GM23338 (cell line): ENCODE data around the gene RAPGEF4. TPM values are rescaled to one million over a fixed set of nuclear protein-coding genes. Genes with fewer than 3 reads are reported as not detected.

Source experiments
- ATAC-seq: fragments of 200-7000 bp; cut with Tn5 transposase; 3 replicates; pipeline ENCODE4 v1.9.1; 2020
- DNase-seq: peaks from one replicate; pipeline ENCODE4 v3.0.0-alpha.2; 2015; ENCODE audit warnings: low spot score
- H2AFZ ChIP-seq: fragments of 200-600 bp; sonication (generic); 2 replicates; pipeline ENCODE4 v1.8.0; 2016; ENCODE audit warnings: antibody characterized with exemption, mild to moderate bottlenecking, moderate library complexity
- H3F3A ChIP-seq: fragments of 200-600 bp; sonication (generic); replicated peaks from 2 replicates; pipeline ENCODE4 v1.8.0; 2017; ENCODE audit warnings: antibody characterized with exemption, mixed run types, low read depth
- H3K27ac ChIP-seq: fragments of 200-600 bp; sonication (generic); 2 replicates; pipeline ENCODE4 v1.6.1; 2016; ENCODE audit warnings: low read depth
- H3K27me3 ChIP-seq: fragments of 200-600 bp; sonication (generic); 2 replicates; pipeline ENCODE4 v1.8.0; 2016; ENCODE audit warnings: mild to moderate bottlenecking, mixed run types, moderate library complexity; ENCODE audit not compliant: insufficient read depth
- H3K36me3 ChIP-seq: fragments of 200-600 bp; sonication (generic); 2 replicates; pipeline ENCODE4 v1.8.0; 2016; ENCODE audit warnings: mild to moderate bottlenecking; ENCODE audit not compliant: insufficient read depth
- H3K4me1 ChIP-seq: fragments of 200-600 bp; sonication (generic); 2 replicates; pipeline ENCODE4 v1.8.0; 2016; ENCODE audit warnings: mild to moderate bottlenecking, moderate library complexity; ENCODE audit not compliant: insufficient read depth
- H3K4me2 ChIP-seq: fragments of 200-600 bp; sonication (generic); 2 replicates; pipeline ENCODE4 v1.7.1; 2017; ENCODE audit warnings: mixed run types
- H3K4me3 ChIP-seq: fragments of 200-600 bp; sonication (generic); 2 replicates; pipeline ENCODE4 v1.6.1; 2016; ENCODE audit warnings: mixed run types
- H3K79me2 ChIP-seq: fragments of 200-600 bp; sonication (generic); replicated peaks from 2 replicates; pipeline ENCODE4 v1.8.0; 2017; ENCODE audit warnings: mild to moderate bottlenecking; ENCODE audit not compliant: insufficient read depth
- H3K9me2 ChIP-seq: fragments of 200-600 bp; sonication (generic); 2 replicates; pipeline ENCODE4 v1.8.0; 2017; ENCODE audit not compliant: insufficient read depth
- H4K20me1 ChIP-seq: fragments of 200-600 bp; sonication (generic); replicated peaks from 2 replicates; pipeline ENCODE4 v1.8.0; 2017; ENCODE audit warnings: mild to moderate bottlenecking; ENCODE audit not compliant: insufficient read depth
- H3K27ac Mint-ChIP-seq: 2 replicates; pipeline ENCODE4 v1.8.0; 2020; ENCODE audit warnings: inconsistent platforms, mild to moderate bottlenecking, moderate library complexity, mixed read lengths
- H3K27me3 Mint-ChIP-seq: 3 replicates; pipeline ENCODE4 v1.8.0; 2022; ENCODE audit warnings: low read depth, mild to moderate bottlenecking, moderate library complexity, mixed read lengths, inconsistent platforms; ENCODE audit not compliant: insufficient read depth, poor library complexity
- H3K36me3 Mint-ChIP-seq: 3 replicates; pipeline ENCODE4 v1.8.0; 2021; ENCODE audit warnings: low read depth, mild to moderate bottlenecking, inconsistent platforms, moderate library complexity, mixed read lengths
- H3K4me1 Mint-ChIP-seq: 3 replicates; pipeline ENCODE4 v1.8.0; 2020; ENCODE audit warnings: mild to moderate bottlenecking, inconsistent platforms, mixed read lengths
- H3K4me3 Mint-ChIP-seq: 3 replicates; pipeline ENCODE4 v1.8.0; 2021; ENCODE audit warnings: moderate library complexity, mild to moderate bottlenecking, inconsistent platforms, mixed read lengths
- H3K9me3 Mint-ChIP-seq: 3 replicates; pipeline ENCODE4 v1.8.0; 2020; ENCODE audit warnings: moderate library complexity, mild to moderate bottlenecking, inconsistent platforms, mixed read lengths
- CREB1 ChIP-seq: fragments of 250-450 bp; sonication (Bioruptor Pico); IDR thresholded peaks from 2 replicates; pipeline ENCODE4 v1.5.0; 2020; ENCODE audit warnings: low read depth, mild to moderate bottlenecking, moderate library complexity
- CTCF ChIP-seq, 2 experiments: fragments of 200-600 bp in 1 of 2; sonication (generic) in 1 of 2; conservative IDR thresholded peaks; 2 replicates each; pipeline versions ENCODE4 v1.5.1 to v1.6.1; 2016 to 2017; ENCODE audit warnings: antibody characterized with exemption in 2 of 2, low read depth in 2 of 2, mild to moderate bottlenecking in 2 of 2, moderate library complexity in 1 of 2
- ETS1 ChIP-seq: IDR thresholded peaks from 2 replicates; pipeline ENCODE4 v1.6.1; 2016; ENCODE audit warnings: antibody characterized with exemption
- EZH2 ChIP-seq: fragments of 200-600 bp; sonication (generic); IDR thresholded peaks from one replicate; pipeline ENCODE4 v1.8.0; 2017; ENCODE audit warnings: antibody characterized with exemption, mild to moderate bottlenecking, low read depth; ENCODE audit not compliant: unreplicated experiment
- EZH2phosphoT487 ChIP-seq: fragments of 200-600 bp; sonication (generic); IDR thresholded peaks from one replicate; pipeline ENCODE4 v1.8.1; 2018; ENCODE audit warnings: antibody characterized with exemption; ENCODE audit not compliant: unreplicated experiment
- JUNB ChIP-seq: IDR thresholded peaks from one replicate; pipeline ENCODE4 v1.6.1; 2016; ENCODE audit warnings: antibody characterized with exemption; ENCODE audit not compliant: unreplicated experiment
- NANOG ChIP-seq: IDR thresholded peaks from 2 replicates; pipeline ENCODE4 v1.6.1; 2016; ENCODE audit warnings: antibody characterized with exemption, borderline replicate concordance
- POLR2AphosphoS5 ChIP-seq: IDR thresholded peaks from 2 replicates; pipeline ENCODE4 v1.6.1; 2016; ENCODE audit warnings: antibody characterized with exemption, low read depth
- REST ChIP-seq: IDR thresholded peaks from one replicate; pipeline ENCODE4 v1.6.1; 2018; ENCODE audit warnings: antibody characterized with exemption; ENCODE audit not compliant: unreplicated experiment
- STAT1 ChIP-seq: IDR thresholded peaks from one replicate; pipeline ENCODE4 v1.6.1; 2016; ENCODE audit warnings: antibody characterized with exemption; ENCODE audit not compliant: unreplicated experiment
- ZNF114 ChIP-seq: fragments of 250-450 bp; sonication (Bioruptor Pico); IDR thresholded peaks from 2 replicates; pipeline ENCODE4 v1.5.0; 2020; ENCODE audit warnings: mild to moderate bottlenecking, moderate library complexity
- ZNF331 ChIP-seq: fragments of 250-450 bp; sonication (Bioruptor Pico); IDR thresholded peaks from 2 replicates; pipeline ENCODE4 v1.5.0; 2020; ENCODE audit warnings: low read depth, mild to moderate bottlenecking, moderate library complexity
- ZNF462 ChIP-seq: fragments of 250-450 bp; sonication (Bioruptor Pico); IDR thresholded peaks from 2 replicates; pipeline ENCODE4 v1.5.0; 2020; ENCODE audit warnings: mild to moderate bottlenecking, moderate library complexity
- polyA plus RNA-seq: library from polyadenylated mRNA; unstranded; fragments of >200 nt; fragmentation: Nextera tagmentation; extraction: Ambion mirVana; gene quantifications from 2 replicates; pipeline ENCODE4 v1.2.1, GENCODE V29; 2016
- total RNA-seq: library from RNA; depleted of rRNA; stranded (reverse); fragments of >200 nt; shearing (Covaris generic); gene quantifications from 2 replicates; pipeline ENCODE4 v1.2.3, GENCODE V29; 2014

RAPGEF4 gene
- total and polyA plus RNA-seq, 2 experiments from 2014 or later = 1.7 to 4.7 TPM

GRCh38 chr2:172924097-172924660 lies 188.5 kb downstream of the RAPGEF4 start:
- Mint-ChIP-seq H3K4me3 (no peak overlapping the region), H3K36me3 (no peaks in the 10 kb centered on the region), H3K9me3 (no peaks in the 10 kb centered on the region), H3K27me3 (no peaks in the 10 kb centered on the region), H3K4me1 (peaks cover 2% of the 10 kb centered on the region; the same call in 1 of the 3 replicates), H3K27ac (no peak overlapping the region)
- H3K4me3 ChIP-seq = no peak overlapping the region
- H3K36me3 ChIP-seq = no peaks in the 10 kb centered on the region
- H4K20me1 ChIP-seq = no peaks in the 10 kb centered on the region
- no peaks in the 10 kb centered on the region; the same call in 1 of the 2 replicates for H3K4me1 ChIP-seq
- no peak for TF ChIP-seq ZNF331 (CRISPR knock-in tag)
- TF ChIP-seq ZNF114 (CRISPR knock-in tag) = no peak
- TF ChIP-seq NANOG = no peak
- TF ChIP-seq EZH2 = no peak
- no peak for TF ChIP-seq REST
- TF ChIP-seq POLR2AphosphoS5 = no peak
- no peak for TF ChIP-seq JUNB
- TF ChIP-seq ETS1 = no peak
- TF ChIP-seq CREB1 (CRISPR knock-in tag) = no peak
- TF ChIP-seq CTCF (conservative IDR thresholded peaks at IDR 0.05; ENCODE audit: low read depth in 2 of 2) = no peak
- no peak for TF ChIP-seq ZNF462 (CRISPR knock-in tag)
- no peak for TF ChIP-seq STAT1
- no peak for TF ChIP-seq EZH2phosphoT487
- no peak for ATAC-seq
- DNase-seq = no peak
- H3F3A ChIP-seq = no peaks in the 10 kb centered on the region
- no peak overlapping the region for H3K4me2 ChIP-seq
- peaks cover 2% of the 10 kb centered on the region; the same call in 1 of the 2 replicates for H3K9me2 ChIP-seq
- H3K27me3 ChIP-seq = no peaks in the 10 kb centered on the region
- no peak overlapping the region for H3K27ac ChIP-seq
- no peaks in the 10 kb centered on the region for H3K79me2 ChIP-seq
- no peak overlapping the region for H2AFZ ChIP-seq
